ENCODE results near the gene TMEM91. TPM values are rescaled to one million over a fixed set of nuclear protein-coding genes. Genes with fewer than 3 reads are reported as not detected.
A peak's percentile ranks its signal among the peaks of the same experiment; 100 is the strongest.

TMEM91 gene
- total and polyA plus RNA-seq, 9 of the 15 experiments (the other 6 are each of a cell fraction or from before 2014, with no cell fraction given), result 1.2 to 5.2 (median 2.7) TPM

DNA sequence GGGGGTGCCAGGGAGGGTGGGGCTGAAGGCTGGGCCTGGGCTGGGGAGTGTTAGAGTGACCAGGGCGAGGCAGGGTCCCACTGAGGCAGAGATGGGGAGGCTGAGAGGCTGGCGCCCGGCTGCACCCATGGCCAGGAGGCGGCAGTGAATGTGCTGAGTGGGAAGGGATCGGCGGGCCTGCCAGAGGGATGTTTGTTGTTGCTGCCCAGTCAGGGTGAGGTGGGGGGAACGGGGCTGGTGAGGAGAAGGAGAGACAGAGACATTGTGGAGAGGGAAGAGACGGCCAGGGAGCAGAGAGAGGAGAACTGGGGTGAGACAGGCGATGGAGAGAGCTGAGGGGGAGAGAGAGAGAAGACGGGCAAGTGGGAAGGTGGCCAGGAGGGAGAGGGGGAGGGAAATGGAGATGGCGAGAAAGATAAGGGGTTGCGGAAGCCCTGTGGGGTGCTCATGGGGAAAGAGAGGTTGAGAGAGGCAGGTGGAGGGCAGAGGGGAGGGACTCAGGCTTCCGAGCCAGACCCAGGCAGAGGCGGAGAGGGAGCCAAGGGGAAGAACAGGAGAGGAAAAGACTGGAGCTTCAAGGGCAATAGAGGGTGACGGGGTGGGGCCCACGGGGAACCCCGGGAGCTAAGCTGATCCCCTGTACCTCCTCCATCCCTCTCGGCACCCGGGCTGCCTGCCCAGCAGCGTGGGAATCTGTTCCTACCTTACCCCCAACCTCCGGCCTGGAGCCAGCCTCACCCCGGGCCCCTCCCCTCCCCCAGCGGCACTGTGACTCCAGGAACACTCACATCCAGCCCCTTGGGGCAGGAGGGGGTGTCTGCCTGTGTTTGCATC, 51.5 kb downstream of the TMEM91 start (continued):
- TF ChIP-seq NFIX (CRISPR knock-in tag; IDR thresholded peaks at IDR 0.05; ENCODE audit: low read depth) (no peak), ZNF124 (CRISPR knock-in tag; IDR thresholded peaks at IDR 0.05) (no peak), MAFF (IDR thresholded peaks at IDR 0.05; ENCODE audit: low read length) (no peak), RBM15 (IDR thresholded peaks at IDR 0.05; ENCODE audit: insufficient read depth, low read length) (no peak), ZNF23 (CRISPR knock-in tag; IDR thresholded peaks at IDR 0.05) (no peak), CBX8 (IDR thresholded peaks at IDR 0.05; ENCODE audit: borderline replicate concordance, extremely low read depth, low read depth, low read length, poor library complexity, severe bottlenecking) (no peak), HMG20A (CRISPR knock-in tag; conservative IDR thresholded peaks at IDR 0.05) (no peak), MECOM (CRISPR knock-in tag; IDR thresholded peaks at IDR 0.05) (no peak), ATF7 (IDR thresholded peaks at IDR 0.05) (0 out of 2 replicates have a peak, but pooled peaks have one; percentile 11), ZKSCAN8 (CRISPR knock-in tag; IDR thresholded peaks at IDR 0.05) (no peak), PCBP1 (IDR thresholded peaks at IDR 0.05; ENCODE audit: low read depth, low read length, poor library complexity, severe bottlenecking) (no peak), TFAP4 (CRISPR knock-in tag; IDR thresholded peaks at IDR 0.05; ENCODE audit: borderline replicate concordance) (no peak), CCAR2 (IDR thresholded peaks at IDR 0.05; ENCODE audit: low read depth, low read length) (no peak), ZBTB7A (IDR thresholded peaks at IDR 0.05; ENCODE audit: borderline replicate concordance, control insufficient read depth, low read depth, low read length) (no peak), MED1 (CRISPR knock-in tag; IDR thresholded peaks at IDR 0.05; ENCODE audit: borderline replicate concordance) (no peak), ZBTB17 (CRISPR knock-in tag; IDR thresholded peaks at IDR 0.05) (no peak), TCF7 (IDR thresholded peaks at IDR 0.05; ENCODE audit: borderline replicate concordance) (no peak), ZNF764 (CRISPR knock-in tag; IDR thresholded peaks at IDR 0.05; ENCODE audit: low read depth) (no peak), SMARCE1 (IDR thresholded peaks at IDR 0.05) (peak; percentile 93), CBFA2T3 (IDR thresholded peaks at IDR 0.05) (peak; percentile 45; the same call in 1 of the 2 replicates)
- TF ChIP-seq, protein P1, sequence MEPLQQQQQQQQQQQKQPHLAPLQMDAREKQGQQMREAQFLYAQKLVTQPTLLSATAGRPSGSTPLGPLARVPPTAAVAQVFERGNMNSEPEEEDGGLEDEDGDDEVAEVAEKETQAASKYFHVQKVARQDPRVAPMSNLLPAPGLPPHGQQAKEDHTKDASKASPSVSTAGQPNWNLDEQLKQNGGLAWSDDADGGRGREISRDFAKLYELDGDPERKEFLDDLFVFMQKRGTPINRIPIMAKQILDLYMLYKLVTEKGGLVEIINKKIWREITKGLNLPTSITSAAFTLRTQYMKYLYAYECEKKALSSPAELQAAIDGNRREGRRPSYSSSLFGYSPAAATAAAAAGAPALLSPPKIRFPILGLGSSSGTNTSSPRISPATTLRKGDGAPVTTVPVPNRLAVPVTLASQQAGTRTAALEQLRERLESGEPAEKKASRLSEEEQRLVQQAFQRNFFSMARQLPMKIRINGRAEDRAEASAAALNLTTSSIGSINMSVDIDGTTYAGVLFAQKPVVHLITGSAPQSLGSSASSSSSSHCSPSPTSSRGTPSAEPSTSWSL (CRISPR knock-in tag; IDR thresholded peaks at IDR 0.05; ENCODE audit: borderline replicate concordance), result no peak
- TF ChIP-seq, protein P2, sequence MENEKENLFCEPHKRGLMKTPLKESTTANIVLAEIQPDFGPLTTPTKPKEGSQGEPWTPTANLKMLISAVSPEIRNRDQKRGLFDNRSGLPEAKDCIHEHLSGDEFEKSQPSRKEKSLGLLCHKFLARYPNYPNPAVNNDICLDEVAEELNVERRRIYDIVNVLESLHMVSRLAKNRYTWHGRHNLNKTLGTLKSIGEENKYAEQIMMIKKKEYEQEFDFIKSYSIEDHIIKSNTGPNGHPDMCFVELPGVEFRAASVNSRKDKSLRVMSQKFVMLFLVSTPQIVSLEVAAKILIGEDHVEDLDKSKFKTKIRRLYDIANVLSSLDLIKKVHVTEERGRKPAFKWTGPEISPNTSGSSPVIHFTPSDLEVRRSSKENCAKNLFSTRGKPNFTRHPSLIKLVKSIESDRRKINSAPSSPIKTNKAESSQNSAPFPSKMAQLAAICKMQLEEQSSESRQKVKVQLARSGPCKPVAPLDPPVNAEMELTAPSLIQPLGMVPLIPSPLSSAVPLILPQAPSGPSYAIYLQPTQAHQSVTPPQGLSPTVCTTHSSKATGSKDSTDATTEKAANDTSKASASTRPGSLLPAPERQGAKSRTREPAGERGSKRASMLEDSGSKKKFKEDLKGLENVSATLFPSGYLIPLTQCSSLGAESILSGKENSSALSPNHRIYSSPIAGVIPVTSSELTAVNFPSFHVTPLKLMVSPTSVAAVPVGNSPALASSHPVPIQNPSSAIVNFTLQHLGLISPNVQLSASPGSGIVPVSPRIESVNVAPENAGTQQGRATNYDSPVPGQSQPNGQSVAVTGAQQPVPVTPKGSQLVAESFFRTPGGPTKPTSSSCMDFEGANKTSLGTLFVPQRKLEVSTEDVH (IDR thresholded peaks at IDR 0.05; ENCODE audit: low read depth, partially characterized antibody), result no peak

All from K562 (cell line).